A673 (cell line): ENCODE results near the gene TRIP4.

Experiments used
- CTCF ChIP-seq: fragments of 300-800, 200-600 bp; sonication (generic); conservative IDR thresholded peaks from 2 replicates; pipeline ENCODE4 v1.5.1; 2017; ENCODE audit warnings: low read depth, mild to moderate bottlenecking, antibody characterized with exemption, low read length, moderate library complexity, mixed read lengths
- EZH2 ChIP-seq: fragments of 200-600 bp; sonication (generic); IDR thresholded peaks from 2 replicates; pipeline ENCODE4 v1.6.1; 2017; ENCODE audit warnings: borderline replicate concordance, low read depth, mild to moderate bottlenecking, mixed read lengths, antibody characterized with exemption, low read length; ENCODE audit not compliant: poor library complexity, severe bottlenecking

- TF ChIP-seq CTCF (no peak), EZH2 (no peak)
These were observed 12.9 kb downstream of the TRIP4 start for GRCh38 chr15:64400583-64400982.
